Endodermal cell (in vitro differentiated cells): Measurements from ENCODE around the gene DKK3. TPM values are rescaled to one million over a fixed set of nuclear protein-coding genes. Genes with fewer than 3 reads are reported as not detected.

Experiments used
- DNase-seq: peaks from one replicate; pipeline ENCODE4 v3.0.0-alpha.2; 2017
- H3K27ac ChIP-seq: 2 replicates; pipeline ENCODE4 v1.5.1; 2013; ENCODE audit warnings: mild to moderate bottlenecking, low read depth, low read length, moderate library complexity
- H3K27me3 ChIP-seq: 2 replicates; pipeline ENCODE4 v1.6.1; 2013; ENCODE audit warnings: mild to moderate bottlenecking, low read length, moderate library complexity; ENCODE audit not compliant: insufficient read depth, control insufficient read depth, poor library complexity, severe bottlenecking
- H3K36me3 ChIP-seq: 2 replicates; pipeline ENCODE4 v1.7.0; 2013; ENCODE audit warnings: mild to moderate bottlenecking, low read length, moderate library complexity; ENCODE audit not compliant: control insufficient read depth, insufficient read depth
- H3K4me1 ChIP-seq: one replicate; pipeline ENCODE4 v1.7.0; 2013; ENCODE audit warnings: low read length; ENCODE audit not compliant: control insufficient read depth, insufficient read depth
- H3K4me3 ChIP-seq: 2 replicates; pipeline ENCODE4 v1.5.1; 2013; ENCODE audit warnings: mild to moderate bottlenecking, low read length, moderate library complexity
- H3K9ac ChIP-seq: 2 replicates; pipeline ENCODE4 v1.6.1; 2013; ENCODE audit warnings: mild to moderate bottlenecking, low read length, moderate library complexity; ENCODE audit not compliant: poor library complexity, severe bottlenecking; ENCODE audit errors: extremely low read depth
- H3K9me3 ChIP-seq: 2 replicates; pipeline ENCODE4 v1.6.1; 2013; ENCODE audit warnings: mild to moderate bottlenecking, low read length, moderate library complexity; ENCODE audit not compliant: control insufficient read depth
- H3K27ac Mint-ChIP-seq: 2 replicates; pipeline ENCODE4 v1.8.0; 2020; ENCODE audit warnings: mixed read lengths
- H3K27me3 Mint-ChIP-seq: 2 replicates; pipeline ENCODE4 v1.8.0; 2021; ENCODE audit warnings: mild to moderate bottlenecking, mixed read lengths; ENCODE audit not compliant: insufficient read depth
- H3K36me3 Mint-ChIP-seq: 2 replicates; pipeline ENCODE4 v1.8.0; 2020; ENCODE audit warnings: low read depth, mixed read lengths
- H3K4me1 Mint-ChIP-seq: 2 replicates; pipeline ENCODE4 v1.8.0; 2020; ENCODE audit warnings: mixed read lengths
- H3K4me3 Mint-ChIP-seq: 2 replicates; pipeline ENCODE4 v1.8.0; 2020; ENCODE audit warnings: mild to moderate bottlenecking, moderate library complexity, mixed read lengths
- H3K9me3 Mint-ChIP-seq: 2 replicates; pipeline ENCODE4 v1.8.0; 2020; ENCODE audit warnings: mild to moderate bottlenecking, mixed read lengths
- WGBS, 2 experiments: methylation state at CpG; one replicate each; pipeline versions ENCODE4 v1.1.5 to v1.1.7; 2013; ENCODE audit warnings: missing lambda C conversion rate in 2 of 2, mixed read lengths in 1 of 2; ENCODE audit not compliant: insufficient coverage in 1 of 2, insufficient read length in 1 of 2; 5-methylcytosine and 5-hydroxymethylcytosine counted together
- total RNA-seq, 2 donors: library from RNA; stranded (reverse); fragmentation: NEBNext Ultra II Directional in 1 of 2; extraction: Animal tissue kit (Norgen Biotek cat#: 25700) in 1 of 2; gene quantifications; 2 replicates in 1 of 2; 3 replicates in 1 of 2; pipeline ENCODE4 v1.2.1, GENCODE V29; 2021
- TF ChIP-seq, protein P1 (sequence below): fragments of 200-600 bp; sonication (generic); conservative IDR thresholded peaks from 2 replicates; pipeline ENCODE4 v1.5.0; 2021; ENCODE audit warnings: antibody characterized with exemption, mild to moderate bottlenecking

Gene DKK3
- total RNA-seq, 2 donors from 2014 or later, result 18.8 to 42.6 TPM

DNA sequence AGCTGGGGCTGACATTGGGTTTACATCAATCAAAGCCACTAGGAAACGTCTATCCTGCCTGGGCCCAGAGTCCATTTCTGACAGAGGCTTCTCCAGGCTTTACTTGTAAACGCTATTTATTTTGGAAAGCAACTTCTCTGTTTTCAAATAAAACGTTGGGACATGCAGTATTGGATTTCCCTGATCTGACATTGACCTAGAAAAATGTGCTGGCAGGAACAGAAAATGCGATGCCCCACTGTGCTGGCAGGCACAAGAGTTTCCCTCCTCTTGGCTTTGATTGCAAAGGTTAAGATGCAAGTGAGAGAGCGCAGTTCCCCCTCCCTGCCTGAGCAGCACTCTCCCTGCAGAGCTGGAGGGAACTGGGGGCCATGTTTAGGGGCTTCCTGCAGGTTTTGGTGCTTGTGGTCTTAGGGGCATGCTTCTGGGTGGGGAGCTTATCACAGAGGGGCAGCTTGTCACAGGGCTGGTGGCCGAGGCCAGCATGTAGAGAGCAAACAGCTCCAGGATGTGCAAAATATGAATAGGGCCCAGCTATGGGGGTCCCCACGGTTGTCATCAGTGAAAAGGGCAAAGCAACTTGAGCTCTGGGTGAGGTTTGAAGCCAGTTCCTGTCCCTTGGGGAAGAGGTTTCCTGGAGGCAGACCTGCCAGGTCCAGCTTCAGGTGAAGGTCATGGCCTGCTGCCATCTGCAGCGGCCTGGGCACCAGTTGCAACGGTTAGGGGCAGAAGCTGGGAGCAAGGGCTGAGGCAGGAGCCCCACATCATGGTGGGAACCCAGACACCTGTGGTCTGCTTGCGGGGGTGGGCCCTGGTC is 42.3 kb upstream of the DKK3 start:
- no peaks in the 10 kb centered on the region for H3K9me3 Mint-ChIP-seq
- H3K36me3 ChIP-seq, result no peaks in the 10 kb centered on the region
- no peaks in the 10 kb centered on the region for H3K4me1 Mint-ChIP-seq
- no peaks in the 10 kb centered on the region for H3K27me3 Mint-ChIP-seq
- no peaks in the 10 kb centered on the region for H3K36me3 Mint-ChIP-seq
- no peaks in the 10 kb centered on the region for H3K9me3 ChIP-seq
- TF ChIP-seq, protein P1, sequence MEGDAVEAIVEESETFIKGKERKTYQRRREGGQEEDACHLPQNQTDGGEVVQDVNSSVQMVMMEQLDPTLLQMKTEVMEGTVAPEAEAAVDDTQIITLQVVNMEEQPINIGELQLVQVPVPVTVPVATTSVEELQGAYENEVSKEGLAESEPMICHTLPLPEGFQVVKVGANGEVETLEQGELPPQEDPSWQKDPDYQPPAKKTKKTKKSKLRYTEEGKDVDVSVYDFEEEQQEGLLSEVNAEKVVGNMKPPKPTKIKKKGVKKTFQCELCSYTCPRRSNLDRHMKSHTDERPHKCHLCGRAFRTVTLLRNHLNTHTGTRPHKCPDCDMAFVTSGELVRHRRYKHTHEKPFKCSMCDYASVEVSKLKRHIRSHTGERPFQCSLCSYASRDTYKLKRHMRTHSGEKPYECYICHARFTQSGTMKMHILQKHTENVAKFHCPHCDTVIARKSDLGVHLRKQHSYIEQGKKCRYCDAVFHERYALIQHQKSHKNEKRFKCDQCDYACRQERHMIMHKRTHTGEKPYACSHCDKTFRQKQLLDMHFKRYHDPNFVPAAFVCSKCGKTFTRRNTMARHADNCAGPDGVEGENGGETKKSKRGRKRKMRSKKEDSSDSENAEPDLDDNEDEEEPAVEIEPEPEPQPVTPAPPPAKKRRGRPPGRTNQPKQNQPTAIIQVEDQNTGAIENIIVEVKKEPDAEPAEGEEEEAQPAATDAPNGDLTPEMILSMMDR, result no peak
- no peak overlapping the region for H3K27ac Mint-ChIP-seq
- H3K9ac ChIP-seq, result no peak overlapping the region
- no peak overlapping the region for H3K4me3 ChIP-seq
- DNase-seq, result no peak
- 75 to 80% methylated on average over 9 to 10 of the region's 10 CpGs for WGBS, 2 experiments
- H3K27me3 ChIP-seq, result no peaks in the 10 kb centered on the region
- H3K4me3 Mint-ChIP-seq, result no peak overlapping the region
- H3K4me1 ChIP-seq, result no peaks in the 10 kb centered on the region
- no peak overlapping the region for H3K27ac ChIP-seq

DNA sequence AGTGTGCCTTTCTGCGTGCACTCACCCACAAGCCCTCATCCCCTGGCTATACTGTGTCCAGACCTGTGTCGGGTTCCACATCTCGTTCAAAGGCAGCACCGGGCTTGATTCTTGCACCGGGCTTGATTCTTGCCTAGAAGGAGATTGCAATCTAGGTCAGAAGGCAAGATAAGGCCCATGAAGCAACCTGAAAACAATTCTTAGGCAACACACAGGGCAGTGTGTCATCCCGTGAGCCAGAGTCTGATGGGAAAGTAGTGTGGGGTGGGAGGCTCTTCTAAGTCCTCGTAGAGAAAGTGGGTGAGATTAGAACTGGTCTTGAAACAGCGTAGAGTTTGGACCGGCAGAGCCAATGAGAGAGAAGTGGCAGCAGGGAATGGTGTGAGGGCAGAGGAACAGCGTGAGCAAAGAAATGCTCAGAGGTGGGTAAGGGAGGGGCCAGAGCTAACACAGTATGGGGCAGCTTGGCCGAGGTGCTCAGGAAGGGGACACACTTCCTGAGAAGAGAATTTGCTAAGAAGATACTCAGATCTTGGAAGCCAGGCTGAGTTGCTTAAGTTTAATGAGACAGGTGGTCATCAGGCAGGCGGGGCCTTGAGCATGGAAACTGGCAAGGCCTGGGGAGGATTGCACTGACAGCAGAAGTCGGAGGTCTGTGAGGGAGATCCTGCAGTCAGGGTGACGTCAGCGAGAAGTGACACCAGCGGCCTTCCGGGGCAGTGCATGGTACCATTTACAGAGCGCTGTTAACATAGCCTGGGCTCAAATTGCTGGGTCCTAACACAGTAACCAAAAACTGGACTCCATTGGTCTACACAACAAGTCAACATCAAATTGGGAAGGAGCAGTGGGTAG is 40.7 kb upstream of the DKK3 start:
- no peaks in the 10 kb centered on the region for H3K27me3 Mint-ChIP-seq
- no peak overlapping the region for H3K27ac Mint-ChIP-seq
- Histone ChIP-seq H3K9me3 (no peaks in the 10 kb centered on the region), H3K4me3 (no peak overlapping the region), H3K9ac (no peak overlapping the region), H3K27me3 (no peaks in the 10 kb centered on the region), H3K36me3 (no peaks in the 10 kb centered on the region), H3K27ac (no peak overlapping the region), H3K4me1 (no peaks in the 10 kb centered on the region)
- no peaks in the 10 kb centered on the region for H3K9me3 Mint-ChIP-seq
- H3K4me1 Mint-ChIP-seq, result no peaks in the 10 kb centered on the region
- WGBS, 2 experiments, result 94 to 98% methylated on average over 17 to 18 of the region's 18 CpGs
- TF ChIP-seq, protein P1, result no peak
- H3K36me3 Mint-ChIP-seq, result no peaks in the 10 kb centered on the region
- no peak for DNase-seq
- H3K4me3 Mint-ChIP-seq, result no peak overlapping the region

DNA sequence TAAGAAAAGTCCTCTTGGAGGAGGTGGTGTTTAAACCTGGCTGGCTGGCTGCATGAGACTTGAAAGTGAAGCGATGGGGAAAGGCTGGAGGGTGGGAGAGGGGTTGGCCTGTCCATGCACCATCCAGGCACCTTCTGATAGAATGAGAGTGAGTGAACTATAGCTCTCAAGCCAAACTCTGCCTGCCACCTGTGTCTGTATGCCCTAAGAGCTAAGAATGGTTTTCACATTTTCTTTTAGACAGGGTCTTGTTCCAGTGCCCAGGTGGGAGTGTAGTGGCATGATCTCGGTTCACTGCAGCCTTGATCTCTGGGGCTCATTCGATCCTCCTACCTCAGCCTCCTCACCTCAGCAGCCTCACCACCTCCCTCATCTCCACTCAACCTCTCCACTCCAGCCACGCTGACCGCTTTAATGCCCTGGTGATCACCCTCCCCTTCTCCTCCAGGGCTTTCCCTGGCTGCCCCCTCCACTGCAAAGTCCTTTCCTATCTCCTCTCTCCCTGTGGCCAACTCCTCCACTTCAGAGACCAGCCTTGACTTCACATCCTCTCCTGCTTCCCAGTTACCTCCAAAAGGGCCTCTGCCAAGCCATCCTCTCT is 38.3 kb upstream of the DKK3 start:
- no peaks in the 10 kb centered on the region for H3K4me1 Mint-ChIP-seq
- H3K4me3 Mint-ChIP-seq, result no peak overlapping the region
- no peak overlapping the region for H3K27ac ChIP-seq
- no peak overlapping the region for H3K4me3 ChIP-seq
- peaks cover under 1% of the 10 kb centered on the region for H3K9me3 Mint-ChIP-seq
- DNase-seq, result no peak
- H3K27me3 Mint-ChIP-seq, result peaks cover 1% of the 10 kb centered on the region
- H3K9me3 ChIP-seq, result peaks cover under 1% of the 10 kb centered on the region
- no peaks in the 10 kb centered on the region for H3K4me1 ChIP-seq
- H3K36me3 ChIP-seq, result no peaks in the 10 kb centered on the region
- TF ChIP-seq, protein P1, result no peak
- 89 to 100% methylated on average over 2 to 5 of the region's 5 CpGs for whole genome bisulfite sequencing, 2 experiments
- no peaks in the 10 kb centered on the region for H3K27me3 ChIP-seq
- no peak overlapping the region for H3K9ac ChIP-seq
- no peak overlapping the region for H3K27ac Mint-ChIP-seq
- H3K36me3 Mint-ChIP-seq, result no peaks in the 10 kb centered on the region
